ENCODE results near the gene XYLT2.

XYLT2 gene

DNA sequence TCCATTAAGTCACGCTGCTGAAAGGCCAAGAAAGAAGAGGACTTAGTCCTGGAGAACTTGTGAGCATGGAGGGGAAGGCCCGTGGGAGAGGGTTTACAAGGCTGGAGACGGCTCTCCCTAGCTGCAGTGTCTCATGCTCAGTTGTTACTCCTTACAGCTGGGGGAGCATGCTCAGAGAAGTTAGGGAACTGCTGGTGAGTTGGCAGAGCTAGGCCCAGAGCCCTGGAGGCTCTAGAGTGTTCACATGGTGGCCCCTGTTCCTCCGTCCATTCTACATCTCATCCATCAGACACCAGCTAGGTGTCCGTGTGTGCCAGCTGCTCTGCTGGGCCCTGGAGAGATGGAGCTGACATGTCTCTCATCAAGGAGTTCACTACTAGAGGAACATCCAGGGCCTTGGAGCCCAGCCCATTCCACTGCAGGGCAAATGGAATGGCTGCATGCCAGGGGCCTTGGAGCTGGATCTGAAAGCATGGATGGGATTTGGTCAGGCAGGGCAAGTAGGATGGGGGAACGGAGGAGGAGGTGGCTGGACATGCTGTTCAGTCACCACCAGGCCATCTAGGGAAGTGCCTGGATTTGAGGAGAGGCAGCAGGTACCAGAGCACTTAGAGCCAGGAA is 6.3 kb downstream of the XYLT2 start:
- no peak for DNase-seq

- DNase-seq: no peak
Measured at GRCh38 chr17:50352693-50353599, 7.0 kb downstream of the XYLT2 start.

GRCh38 chr17:50353600-50354195 is 7.8 kb downstream of the XYLT2 start:
- DNase-seq: no peak

DNA sequence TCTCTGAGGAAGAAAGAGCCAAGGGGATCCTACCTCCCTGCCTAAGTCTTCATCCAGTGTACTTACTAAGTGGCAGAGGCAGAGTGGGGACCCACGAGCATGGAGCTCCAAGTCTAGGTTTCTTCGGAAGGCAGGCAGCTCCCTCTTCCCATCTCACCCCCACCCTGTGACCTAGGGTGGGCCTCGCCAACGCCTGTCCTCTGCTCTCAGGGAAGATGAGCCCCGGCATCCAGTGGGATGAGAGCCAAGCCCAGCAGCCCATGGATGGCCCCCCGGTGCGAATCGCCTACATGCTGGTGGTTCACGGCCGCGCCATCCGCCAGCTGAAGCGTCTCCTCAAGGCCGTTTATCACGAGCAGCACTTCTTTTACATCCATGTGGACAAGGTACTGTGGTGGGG is 8.3 kb downstream of the XYLT2 start:
- no peak for DNase-seq

DNA sequence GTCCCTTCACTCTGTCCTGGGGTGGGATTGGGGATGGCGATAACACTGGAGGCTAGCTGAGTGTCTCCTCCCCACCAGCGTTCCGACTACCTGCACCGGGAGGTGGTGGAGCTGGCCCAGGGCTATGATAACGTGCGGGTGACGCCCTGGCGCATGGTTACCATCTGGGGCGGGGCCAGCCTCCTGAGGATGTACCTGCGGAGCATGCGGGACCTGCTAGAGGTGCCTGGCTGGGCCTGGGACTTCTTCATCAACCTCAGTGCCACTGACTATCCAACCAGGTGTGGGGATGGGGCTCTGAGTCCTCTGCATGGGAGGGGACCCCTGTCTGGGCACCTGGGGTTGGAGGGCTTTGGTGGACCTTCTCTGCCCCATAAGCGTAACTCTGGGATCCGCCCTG is 8.8 kb downstream of the XYLT2 start:
- DNase-seq: no peak

- no peak for DNase-seq
Measured at GRCh38 chr17:50355336-50355700, 9.4 kb downstream of the XYLT2 start.

DNA sequence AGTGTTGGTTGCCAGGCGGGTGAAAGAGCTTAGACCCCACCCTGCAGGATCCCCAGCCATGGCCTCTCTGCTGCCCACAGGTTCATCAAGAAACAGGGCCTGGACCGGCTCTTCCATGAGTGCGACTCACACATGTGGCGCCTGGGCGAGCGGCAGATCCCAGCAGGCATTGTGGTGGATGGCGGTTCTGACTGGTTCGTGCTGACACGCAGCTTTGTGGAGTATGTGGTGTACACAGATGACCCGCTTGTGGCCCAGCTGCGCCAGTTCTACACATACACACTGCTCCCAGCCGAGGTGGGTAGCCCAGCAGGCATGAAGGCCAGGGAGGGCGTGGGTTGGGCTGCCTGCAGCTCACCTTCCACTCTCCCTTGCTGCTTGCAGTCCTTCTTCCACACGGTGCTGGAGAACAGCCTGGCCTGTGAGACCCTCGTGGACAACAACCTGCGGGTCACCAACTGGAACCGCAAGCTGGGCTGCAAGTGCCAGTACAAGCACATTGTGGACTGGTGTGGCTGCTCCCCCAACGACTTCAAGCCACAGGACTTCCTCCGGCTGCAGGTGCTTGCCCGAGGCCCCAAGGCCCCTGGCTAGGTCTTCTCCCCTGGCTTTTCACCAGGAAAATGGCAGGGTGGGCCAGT is 9.9 kb downstream of the XYLT2 start:
- no peak for DNase-seq

DNA sequence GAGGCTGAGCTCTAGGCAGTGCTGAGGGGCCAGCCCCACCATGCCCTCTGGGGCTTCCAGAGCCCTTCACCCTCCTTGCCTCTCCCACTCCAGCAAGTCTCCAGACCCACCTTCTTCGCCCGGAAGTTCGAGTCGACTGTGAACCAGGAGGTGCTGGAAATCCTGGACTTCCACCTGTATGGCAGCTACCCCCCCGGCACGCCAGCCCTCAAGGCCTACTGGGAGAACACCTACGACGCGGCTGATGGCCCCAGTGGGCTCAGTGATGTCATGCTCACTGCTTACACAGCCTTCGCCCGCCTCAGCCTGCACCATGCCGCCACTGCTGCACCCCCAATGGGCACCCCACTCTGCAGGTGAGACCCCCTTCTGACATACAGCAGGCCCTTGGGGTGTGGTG is 10.5 kb downstream of the XYLT2 start:
- no peak for DNase-seq

GRCh38 chr17:50356892-50357510 is 11.1 kb downstream of the XYLT2 start:
- no peak for DNase-seq

DNA sequence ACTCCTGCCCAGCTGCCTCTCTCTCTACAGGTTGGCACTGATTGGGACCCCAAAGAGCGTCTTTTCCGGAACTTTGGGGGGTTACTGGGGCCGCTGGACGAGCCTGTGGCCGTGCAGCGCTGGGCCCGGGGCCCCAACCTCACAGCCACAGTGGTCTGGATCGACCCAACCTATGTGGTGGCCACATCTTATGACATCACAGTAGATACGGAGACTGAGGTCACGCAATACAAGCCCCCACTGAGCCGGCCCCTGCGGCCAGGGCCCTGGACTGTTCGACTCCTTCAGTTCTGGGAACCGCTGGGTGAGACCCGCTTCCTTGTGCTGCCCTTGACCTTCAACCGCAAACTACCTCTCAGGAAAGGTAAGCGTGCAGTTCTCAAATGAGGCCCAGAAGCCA is 12.3 kb downstream of the XYLT2 start:
- no peak for DNase-seq

DNA sequence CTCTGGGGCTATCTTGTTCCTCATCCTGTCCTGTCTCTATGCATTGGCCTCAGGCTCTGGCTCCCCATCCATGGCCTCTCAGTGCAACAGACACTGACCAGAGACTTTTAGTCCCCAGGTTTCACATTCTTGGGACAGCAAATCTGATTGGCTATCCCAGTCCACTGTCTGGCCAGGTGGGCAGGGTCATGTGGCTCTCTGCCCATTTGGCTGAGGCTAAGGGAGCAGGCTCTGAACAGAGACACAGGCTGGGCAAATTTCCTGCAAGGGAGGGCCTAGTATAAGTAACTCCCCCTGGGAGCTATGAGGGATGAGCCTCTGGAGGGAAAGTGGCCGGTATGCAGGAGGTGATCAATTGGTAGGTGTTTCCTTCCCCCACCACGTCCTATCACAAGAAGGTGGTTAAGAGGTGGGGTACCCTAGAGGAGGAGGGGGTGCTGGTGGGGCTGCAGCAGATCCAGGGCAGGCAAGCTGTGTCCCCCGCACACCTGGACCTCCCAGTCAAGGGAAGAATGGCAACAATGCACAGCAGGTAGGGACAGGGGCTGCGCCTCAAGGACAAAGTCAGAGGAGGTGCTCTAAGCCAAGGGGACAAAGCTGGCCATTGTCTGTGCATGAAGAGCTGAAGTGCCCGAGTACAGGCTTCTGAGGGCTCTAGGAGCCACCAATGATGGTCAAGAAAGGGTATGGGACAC is 13.2 kb downstream of the XYLT2 start:
- DNase-seq: no peak

- no peak for DNase-seq
Measured at GRCh38 chr17:50359998-50360461, 14.1 kb downstream of the XYLT2 start.

DNA sequence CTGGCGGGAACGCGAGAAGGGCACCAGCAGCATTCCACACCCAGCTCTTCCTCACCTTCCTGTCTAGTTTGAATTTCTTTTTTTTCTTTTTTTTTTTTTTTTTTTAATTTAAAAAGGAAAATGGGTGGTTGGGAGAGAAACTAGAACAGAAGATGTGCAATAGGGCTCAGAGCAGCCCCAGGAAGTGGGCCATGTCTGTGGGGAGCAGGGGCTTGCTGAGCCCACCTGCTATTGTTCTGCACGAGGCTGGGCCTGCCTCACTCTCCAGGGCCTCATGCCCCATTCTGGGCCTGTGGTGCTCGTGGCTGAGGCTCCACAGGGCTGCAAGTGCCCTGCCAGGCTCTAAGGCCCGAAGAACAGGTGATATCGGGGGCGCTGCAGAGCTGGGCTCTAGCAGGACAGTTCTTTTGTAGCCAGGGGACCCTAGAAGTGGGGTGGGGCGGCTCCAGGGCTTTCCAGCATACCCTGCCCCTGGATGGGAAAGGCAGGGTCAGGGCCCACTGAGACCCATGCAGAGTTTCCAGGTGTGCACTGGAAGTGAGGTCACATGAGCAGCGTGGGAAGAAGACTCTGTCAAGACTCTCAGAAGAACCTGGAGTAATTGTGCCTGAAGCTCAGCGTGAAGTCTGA is 14.7 kb downstream of the XYLT2 start:
- no peak for DNase-seq

DNA sequence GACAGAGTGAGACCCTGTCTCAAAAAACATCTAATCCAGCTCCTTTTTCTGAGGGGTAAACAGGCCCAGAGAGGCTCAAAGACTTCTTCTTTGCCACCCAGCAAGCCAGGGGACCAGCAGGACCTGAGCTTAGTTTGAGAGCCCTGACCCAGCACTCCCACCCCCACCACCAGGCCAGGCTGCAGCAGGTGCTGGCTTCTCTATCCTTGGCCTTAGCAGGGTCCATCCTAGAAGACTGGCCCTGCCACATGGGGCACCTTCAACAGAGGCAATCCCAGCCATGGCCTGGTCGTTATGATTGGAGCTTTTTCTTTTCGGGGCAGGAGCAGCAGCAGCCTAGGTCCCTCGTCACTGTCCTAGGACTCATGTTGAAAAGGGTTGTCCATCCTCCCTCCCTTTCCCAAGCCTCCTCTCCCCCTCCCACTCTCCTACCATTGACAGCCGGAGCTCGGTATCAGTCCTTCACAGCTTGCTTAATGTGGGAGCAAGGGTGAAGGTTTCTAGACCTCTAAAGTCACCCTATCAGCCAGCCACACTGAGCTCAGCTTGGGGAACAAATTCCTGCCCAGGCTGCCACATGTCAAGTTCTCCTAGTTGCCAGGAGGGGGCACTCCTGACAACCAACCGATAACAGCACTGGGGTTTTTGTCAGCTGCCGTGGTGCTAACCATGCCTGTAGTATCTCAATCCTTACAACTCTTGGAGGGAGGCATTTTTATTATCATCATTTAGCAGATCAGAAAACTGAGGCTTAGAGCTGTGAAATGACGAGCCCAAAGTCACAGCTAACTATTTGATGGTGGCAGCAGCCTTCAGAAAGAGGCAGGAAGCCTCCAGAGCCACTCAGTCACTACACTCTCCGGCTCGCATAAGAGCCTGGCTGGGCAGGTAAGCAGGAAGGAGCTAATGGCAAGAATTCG is 15.9 kb downstream of the XYLT2 start:
- DNase-seq: peak; percentile 72 to 79 (median 76)

GRCh38 chr17:50362661-50363060 is 16.7 kb downstream of the XYLT2 start:
- DNase-seq: no peak

- DNase-seq: no peak
Measured at GRCh38 chr17:50363217-50364060, 17.5 kb downstream of the XYLT2 start.

DNA sequence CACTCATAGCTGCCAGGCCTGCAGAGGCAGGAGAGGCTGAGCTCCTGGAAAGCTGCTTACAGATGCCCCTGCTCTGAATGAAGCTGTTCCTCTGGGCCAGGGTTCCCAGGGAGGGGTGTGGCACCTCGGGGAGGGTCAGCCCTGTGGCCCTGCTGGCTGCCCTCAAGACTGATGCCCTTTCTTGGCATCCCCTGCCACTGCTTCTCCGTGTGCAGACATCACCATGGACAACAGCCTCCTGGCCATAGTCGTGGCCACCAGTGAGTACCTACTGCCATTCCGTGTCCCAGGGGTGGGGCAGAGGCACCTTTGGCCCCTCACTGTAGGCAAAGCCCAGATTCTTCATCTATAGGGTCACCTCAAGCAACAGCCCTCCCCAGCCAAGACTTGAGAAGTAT is 18.1 kb downstream of the XYLT2 start:
- no peak for DNase-seq

DNA sequence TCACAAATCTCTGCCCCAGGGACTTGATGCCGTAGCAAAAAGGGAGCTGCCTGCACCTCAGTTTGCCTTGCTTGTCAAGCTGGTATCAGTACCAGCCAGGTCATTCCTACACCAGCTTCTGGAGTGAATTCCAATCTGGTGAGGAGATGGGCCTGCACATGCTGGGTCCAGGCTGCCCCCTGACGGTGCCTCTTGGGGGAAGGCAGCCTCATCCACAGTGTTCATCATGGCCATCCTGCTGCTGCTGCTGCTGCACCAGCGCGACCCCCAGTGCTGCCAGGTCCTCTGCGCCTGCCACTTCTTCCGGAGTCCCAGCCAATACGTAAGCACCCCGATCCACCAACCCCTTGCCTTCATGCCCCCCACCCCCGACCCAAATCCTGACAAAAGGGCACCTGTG is 18.8 kb downstream of the XYLT2 start:
- DNase-seq: no peak

GRCh38 chr17:50365165-50365564 is 19.2 kb downstream of the XYLT2 start:
- DNase-seq: no peak
